Panc1 (cell line): Measurements from ENCODE around the gene PKP4. TPM values are rescaled to one million over a fixed set of nuclear protein-coding genes. Genes with fewer than 3 reads are reported as not detected.

Experiments
- ATAC-seq: fragments of 200-7000 bp; cut with Tn5 transposase; 2 replicates; pipeline ENCODE4 v1.9.1; 2020; ENCODE audit warnings: mild to moderate bottlenecking, moderate library complexity
- BruUV-seq: library from RNA; stranded (reverse); fragments of 400-500 nt; replicated peaks from 2 replicates; lab custom pipeline; 2021; lab: Mats Ljungman, UMichigan
- CTCF ChIA-PET: fragments of 300-600 bp; sonication (Branson Sonifier 250); formaldehyde crosslinking; loops from one replicate; lab custom pipeline; 2022; ENCODE audit warnings: antibody characterized with exemption; lab: Charles Lee
- POLR2A ChIA-PET: fragments of 300-600 bp; sonication (Branson Sonifier 250); formaldehyde crosslinking; loops from one replicate; lab custom pipeline; 2022; ENCODE audit warnings: antibody characterized with exemption; lab: Charles Lee
- DNase-seq: peaks from one replicate; pipeline ENCODE4 v3.0.0-alpha.2; 2010; ENCODE audit warnings: low read depth, low spot score
- H3K27ac ChIP-seq: 2 replicates; pipeline ENCODE4 v1.5.1; 2011; ENCODE audit warnings: mild to moderate bottlenecking, low read length, inconsistent platforms
- H3K27me3 ChIP-seq: fragments of 200-500 bp; sonication (Bioruptor generic); 2 replicates; pipeline ENCODE4 v1.6.0; 2014; ENCODE audit warnings: low read length, inconsistent platforms; ENCODE audit not compliant: control insufficient read depth, insufficient read depth
- H3K36me3 ChIP-seq: fragments of 200-500 bp; sonication (Bioruptor generic); 2 replicates; pipeline ENCODE4 v1.5.1; 2014; ENCODE audit warnings: inconsistent platforms, mild to moderate bottlenecking, low read length, moderate library complexity; ENCODE audit not compliant: control insufficient read depth, insufficient read depth
- H3K4me1 ChIP-seq: 2 replicates; pipeline ENCODE4 v1.5.1; 2011; ENCODE audit warnings: inconsistent platforms, mild to moderate bottlenecking, low read length, moderate library complexity; ENCODE audit not compliant: control insufficient read depth, insufficient read depth
- H3K4me3 ChIP-seq, 2 experiments: 2 replicates each; pipeline ENCODE4 v1.5.1; 2011 to 2012; ENCODE audit warnings: low read depth in 2 of 2, low read length in 2 of 2, mild to moderate bottlenecking in 2 of 2, inconsistent platforms in 1 of 2, moderate library complexity in 1 of 2
- H3K9me3 ChIP-seq: fragments of 200-500 bp; sonication (Bioruptor generic); 2 replicates; pipeline ENCODE4 v1.5.1; 2014; ENCODE audit warnings: low read depth, mild to moderate bottlenecking, inconsistent platforms, low read length, moderate library complexity; ENCODE audit not compliant: control insufficient read depth, insufficient read depth
- CTCF ChIP-seq: fragments of 450-650 bp; IDR thresholded peaks from 2 replicates; pipeline ENCODE4 v1.5.1; 2017; ENCODE audit warnings: mild to moderate bottlenecking
- POLR2AphosphoS5 ChIP-seq: IDR thresholded peaks from 2 replicates; pipeline ENCODE4 v1.6.1; 2012; ENCODE audit warnings: mild to moderate bottlenecking, low read depth, low read length, moderate library complexity
- REST ChIP-seq, 2 experiments: IDR thresholded peaks; 2 replicates each; pipeline ENCODE4 v1.6.1; 2011 to 2012; ENCODE audit warnings: low read depth in 2 of 2, control low read depth in 1 of 2, low read length in 1 of 2, mild to moderate bottlenecking in 1 of 2, moderate library complexity in 1 of 2; ENCODE audit not compliant: insufficient read depth in 1 of 2
- SIN3A ChIP-seq: IDR thresholded peaks from 2 replicates; pipeline ENCODE4 v1.6.1; 2012; ENCODE audit warnings: low read depth, mild to moderate bottlenecking, low read length, moderate library complexity, borderline replicate concordance; ENCODE audit not compliant: insufficient read depth
- TCF7L2 ChIP-seq: IDR thresholded peaks from 2 replicates; pipeline ENCODE4 v1.6.1; 2011; ENCODE audit warnings: mild to moderate bottlenecking, low read depth, low read length, inconsistent platforms
- in situ Hi-C: cut with HindIII; loops from 2 replicates; pipeline ENCODE4 v1.10.0; 2016; ENCODE audit warnings: low sequenced_read_pairs, low pct_unique_long_range_greater_than_20kb
- intact Hi-C: fragments of 100-400 bp; cut with micrococcal nuclease; formaldehyde crosslinking; loops from one replicate; pipeline ENCODE4 v1.10.0; 2022; ENCODE audit not compliant: unreplicated experiment
- total RNA-seq: library from RNA; stranded (reverse); gene quantifications from one replicate; pipeline ENCODE4 v1.2.1, GENCODE V29; 2021; ENCODE audit not compliant: unreplicated experiment

Gene PKP4
- total RNA-seq, 1 experiment from 2014 or later, result 81.7 TPM

DNA sequence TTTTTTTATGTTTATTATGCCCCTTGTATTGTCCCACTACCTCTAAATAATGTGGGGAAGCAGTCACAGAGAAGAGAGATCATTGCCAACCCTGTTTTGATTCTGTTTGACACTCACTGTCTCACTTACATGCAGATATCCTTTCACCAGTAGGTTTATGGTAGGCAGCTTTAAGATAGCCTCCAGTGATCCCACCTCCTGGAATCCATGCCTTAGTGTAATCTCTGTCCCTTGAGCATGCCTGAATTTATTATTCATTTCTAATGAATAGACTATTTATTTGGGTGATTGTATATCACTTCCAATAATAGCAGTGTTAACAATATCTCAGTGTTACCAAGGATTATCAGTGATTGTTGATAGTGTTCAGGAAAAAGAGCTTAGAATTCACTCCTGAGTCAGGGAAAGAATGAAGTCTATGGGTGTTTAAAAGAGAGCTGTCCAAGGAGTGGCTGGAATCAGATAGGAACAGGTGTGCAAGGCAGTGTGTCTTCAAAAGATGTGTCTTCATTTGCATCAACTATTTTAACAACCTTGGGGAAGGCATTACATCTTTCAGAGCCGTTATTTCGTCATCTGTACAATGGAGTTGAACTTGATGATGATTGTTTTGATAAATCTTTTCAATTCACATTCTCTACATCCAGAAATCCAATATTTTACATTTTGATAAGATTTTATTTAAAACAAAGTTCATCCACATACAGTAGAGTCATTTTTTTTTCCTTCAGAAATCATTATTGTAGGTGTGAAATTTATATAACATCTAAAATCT is 31.9 kb downstream of the PKP4 start:
- H3K4me3 ChIP-seq, result no peak overlapping the region
- no peak for ATAC-seq
- CTCF ChIA-PET, result interaction anchor here (0.6 kb wide), 1 partner anchor 613 kb away, joined by 5 read pairs; no protein-coding TSS in a partner anchor

More for the DNA sequence above, 31.9 kb downstream of the PKP4 start:
- BruUV-seq, result no TSS peak
- Histone ChIP-seq H3K9me3 (no peaks in the 10 kb centered on the region), H3K27me3 (no peaks in the 10 kb centered on the region), H3K4me1 (peaks cover 26% of the 10 kb centered on the region), H3K36me3 (no peaks in the 10 kb centered on the region), H3K27ac (no peak overlapping the region; the same call in 1 of the 2 replicates)
- in situ Hi-C loops (no loop called here), intact Hi-C loops (no loop called here)
- DNase-seq, result no peak
- TF ChIP-seq POLR2AphosphoS5 (no peak), SIN3A (no peak), CTCF (no peak), REST (IDR thresholded peaks at IDR 0.05; ENCODE audit: insufficient read depth in 1 of 2, low read depth in 2 of 2, low read length in 1 of 2) (no peak), TCF7L2 (no peak)
- POLR2A ChIA-PET, result interaction anchor here (0.6 kb wide), 1 partner anchor 32 kb away, joined by 6 read pairs; the partner anchor contains the start of genes CCDC148 and PKP4
